Activated CD8-positive, alpha-beta memory T cell treated with anti-CD3 and anti-CD28 coated beads, Interleukin-2, amount 50 U/mL, for 24 hours (primary cell): Measurements from ENCODE around the gene NPAS3.

ENCODE experiments used
- DNase-seq: peaks from one replicate; pipeline ENCODE4 v3.0.0-alpha.2; 2020; ENCODE audit errors: extremely low read depth

NPAS3 gene

DNA sequence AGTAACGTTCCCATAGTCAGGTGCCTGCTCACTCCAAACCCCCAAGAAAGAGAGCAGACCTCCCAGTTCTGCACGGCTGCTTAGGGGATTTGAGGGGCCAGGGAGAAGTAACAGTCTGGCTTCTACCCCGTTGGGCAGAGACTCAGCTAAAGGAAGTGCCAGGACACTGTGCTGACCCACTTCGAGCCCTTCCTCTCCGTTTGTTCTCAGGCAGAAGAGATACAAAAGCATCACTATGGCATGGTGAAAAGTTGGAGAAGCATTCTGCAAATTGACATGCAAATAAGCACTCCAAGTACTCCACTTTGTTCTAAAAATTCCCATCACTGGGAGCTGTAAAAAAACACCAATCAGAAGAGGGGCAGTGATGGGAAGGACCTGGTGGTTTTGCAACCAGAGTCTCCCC, 773.1 kb downstream of the NPAS3 start:
- DNase-seq = no peak

GRCh38 chr14:33714527-33715226, 776.0 kb downstream of the NPAS3 start:
- DNase-seq = no peak

- DNase-seq = no peak
These were observed 776.5 kb downstream of the NPAS3 start for GRCh38 chr14:33715227-33715528.

GRCh38 chr14:33716921-33717320, 778.2 kb downstream of the NPAS3 start:
- no peak for DNase-seq

- no peak for DNase-seq
These were observed 779.2 kb downstream of the NPAS3 start for GRCh38 chr14:33717866-33718265.

GRCh38 chr14:33720284-33720787, 781.7 kb downstream of the NPAS3 start:
- DNase-seq = no peak

- no peak for DNase-seq
These were observed 788.0 kb downstream of the NPAS3 start for GRCh38 chr14:33726685-33727084.

GRCh38 chr14:33727606-33728005, 788.9 kb downstream of the NPAS3 start:
- DNase-seq = no peak

DNA sequence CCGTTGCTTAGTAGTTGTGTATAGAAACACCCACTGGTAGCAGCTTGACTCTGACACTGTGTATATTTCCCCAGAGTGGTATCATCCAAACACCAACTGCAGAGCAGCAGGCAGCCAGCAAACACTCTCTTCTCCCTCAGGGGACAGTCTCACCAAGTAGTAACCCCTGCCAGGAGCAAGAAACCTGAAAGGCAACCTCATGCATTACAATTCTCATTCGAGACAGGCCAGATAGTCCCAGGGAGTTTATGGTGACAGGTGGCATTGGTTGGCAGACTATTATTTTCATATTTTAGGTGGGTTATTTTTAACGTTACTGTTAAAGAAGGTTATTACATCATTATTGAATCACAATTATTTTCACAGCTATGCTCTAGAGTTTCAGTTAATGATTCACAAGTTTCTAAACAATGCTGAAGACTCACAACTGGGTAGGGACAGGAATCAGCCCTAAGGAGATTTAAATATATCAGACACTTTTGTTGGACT, 789.4 kb downstream of the NPAS3 start:
- no peak for DNase-seq

DNA sequence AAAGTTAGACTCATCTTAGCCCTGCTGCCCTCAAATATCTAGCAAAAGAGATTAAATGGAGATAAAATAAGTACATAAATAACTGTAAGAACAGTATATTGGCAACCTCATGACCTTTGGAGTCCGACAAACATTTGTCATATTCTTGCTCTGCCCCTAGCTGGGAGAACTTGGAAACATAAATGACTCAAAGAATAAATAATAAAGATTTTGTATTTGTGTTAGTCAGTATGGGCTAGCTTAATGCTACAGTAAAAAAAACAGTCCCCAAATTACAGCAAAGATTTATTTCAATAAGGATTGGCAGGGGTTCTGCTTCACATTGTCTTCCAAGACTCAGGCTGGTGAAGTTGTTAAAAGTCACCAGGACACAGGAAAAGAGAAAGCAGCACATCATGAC, 791.5 kb downstream of the NPAS3 start:
- DNase-seq = no peak

DNA sequence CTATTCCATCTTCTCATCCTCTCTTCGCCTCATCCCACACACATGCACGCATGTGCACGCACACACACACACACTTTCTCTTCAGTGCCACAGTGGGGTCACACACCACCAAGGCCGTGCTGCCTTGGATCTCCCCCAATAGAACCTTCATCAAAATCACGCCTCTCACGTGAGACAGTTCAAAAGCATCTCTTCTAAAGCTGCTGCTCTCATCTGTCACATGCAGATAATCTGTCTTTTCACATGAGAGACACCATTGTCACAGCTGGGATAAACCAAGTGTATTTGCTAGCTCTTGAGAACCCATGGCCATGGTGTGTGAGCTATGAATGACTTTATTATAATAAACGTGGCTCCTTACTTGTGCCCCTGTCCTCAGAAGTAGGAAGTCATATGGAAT, 793.5 kb downstream of the NPAS3 start:
- no peak for DNase-seq

- DNase-seq = no peak
These were observed 794.6 kb downstream of the NPAS3 start for GRCh38 chr14:33733310-33733709.

DNA sequence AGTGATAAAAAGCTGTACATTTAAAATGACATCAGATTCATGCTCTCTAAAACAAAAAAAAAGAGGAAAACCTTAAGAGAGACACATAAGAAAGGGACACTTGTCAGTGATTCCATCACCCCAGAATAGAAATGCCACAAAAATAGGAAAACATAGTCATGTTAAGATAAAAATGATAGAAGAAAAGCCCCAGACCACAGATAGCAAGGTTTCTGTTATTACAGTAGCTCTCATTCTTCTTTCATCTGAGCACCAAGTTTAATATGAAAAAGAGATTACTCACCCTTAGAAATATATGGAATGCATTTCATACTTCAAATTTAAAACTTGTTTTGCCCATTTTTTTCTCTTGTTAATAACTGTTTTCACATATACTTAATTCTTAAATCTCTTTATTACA, 795.0 kb downstream of the NPAS3 start:
- no peak for DNase-seq

- no peak for DNase-seq
These were observed 795.7 kb downstream of the NPAS3 start for GRCh38 chr14:33734387-33734786.

DNA sequence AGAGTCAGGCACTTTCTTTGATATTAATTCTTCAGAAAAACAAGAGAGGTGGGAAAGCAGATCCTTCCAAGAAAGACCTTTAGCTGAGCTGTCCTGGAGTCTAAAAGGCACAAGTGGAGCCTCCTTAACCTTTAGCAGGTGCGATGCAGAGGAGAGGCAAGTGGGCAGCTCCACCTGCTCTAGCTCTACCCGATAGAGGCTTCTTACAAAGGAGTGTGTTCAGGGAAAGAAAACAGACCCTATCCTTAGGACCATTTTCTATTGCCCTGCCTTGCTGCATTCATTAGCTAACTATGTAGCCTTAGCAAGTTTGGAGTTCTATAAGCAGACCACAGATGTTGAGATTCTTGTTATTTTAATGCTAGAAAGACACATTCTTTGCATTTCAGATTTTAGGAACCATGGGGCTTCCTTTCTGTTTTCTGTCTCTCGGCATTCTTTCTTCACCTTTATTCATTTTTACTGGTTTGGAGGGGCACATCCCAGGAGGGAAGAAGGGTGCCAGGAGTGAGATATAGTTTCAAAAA, 797.7 kb downstream of the NPAS3 start:
- DNase-seq = no peak

GRCh38 chr14:33736979-33737378, 798.3 kb downstream of the NPAS3 start:
- DNase-seq = no peak

DNA sequence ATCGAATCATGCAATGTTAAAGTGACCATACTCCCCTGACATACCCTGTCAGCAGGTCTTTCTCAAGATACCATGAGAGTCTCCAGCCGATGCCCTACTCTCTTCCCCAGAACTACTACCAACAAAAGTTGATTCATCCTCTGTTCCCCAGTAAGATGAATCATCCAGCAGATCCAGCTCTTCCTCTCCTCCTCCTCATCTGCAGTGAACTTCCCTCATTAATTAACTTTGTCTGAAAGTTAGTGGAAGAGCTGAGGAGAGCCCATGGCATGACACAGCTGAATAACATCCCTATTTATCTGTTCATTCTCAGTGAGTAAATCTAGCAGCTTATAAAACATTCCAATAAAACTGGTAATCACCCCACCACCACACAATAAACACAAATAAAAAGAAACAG, 798.8 kb downstream of the NPAS3 start:
- no peak for DNase-seq

DNA sequence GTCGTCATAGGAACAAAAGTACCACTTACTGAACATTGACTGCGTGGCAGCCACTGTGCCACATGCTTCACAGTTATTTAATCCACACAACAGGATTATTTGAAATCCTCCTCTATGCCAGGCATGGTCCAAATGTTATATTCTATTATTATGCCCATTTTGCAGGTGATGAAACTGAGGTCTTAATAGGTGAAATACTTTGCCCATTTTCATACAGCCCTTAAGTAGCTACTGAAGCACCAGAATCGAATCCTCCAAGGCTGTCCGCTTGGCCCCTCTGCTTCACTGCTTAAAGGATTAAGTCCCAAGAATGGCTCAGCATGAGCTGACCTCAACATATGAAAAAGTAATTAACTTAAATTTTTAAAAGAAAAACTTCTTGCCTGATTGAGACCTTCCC, 799.4 kb downstream of the NPAS3 start:
- DNase-seq = no peak

GRCh38 chr14:33738491-33738890, 799.8 kb downstream of the NPAS3 start:
- no peak for DNase-seq

GRCh38 chr14:33740531-33740930, 801.9 kb downstream of the NPAS3 start:
- DNase-seq = no peak

- no peak for DNase-seq
These were observed 803.5 kb downstream of the NPAS3 start for GRCh38 chr14:33742166-33742565.

DNA sequence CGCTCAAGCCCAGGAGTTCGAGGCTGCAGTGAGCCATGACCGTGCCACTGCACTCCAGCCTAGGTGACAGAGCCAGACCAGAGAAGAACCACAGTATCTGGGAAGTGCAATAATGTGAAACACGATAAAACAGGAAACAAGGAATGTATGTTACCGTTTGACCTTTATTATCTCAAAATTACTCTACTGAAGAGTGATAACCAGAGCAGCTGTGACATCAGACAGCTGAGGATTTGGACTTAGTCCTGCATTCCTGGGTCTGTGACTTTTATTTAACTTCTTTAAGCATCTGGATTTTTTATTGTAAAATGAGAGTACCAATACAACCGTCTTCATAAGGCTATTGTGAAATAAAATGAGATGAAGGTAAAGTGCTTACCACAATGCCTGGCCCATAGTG, 806.5 kb downstream of the NPAS3 start:
- no peak for DNase-seq

GRCh38 chr14:33747749-33748148, 809.1 kb downstream of the NPAS3 start:
- no peak for DNase-seq

DNA sequence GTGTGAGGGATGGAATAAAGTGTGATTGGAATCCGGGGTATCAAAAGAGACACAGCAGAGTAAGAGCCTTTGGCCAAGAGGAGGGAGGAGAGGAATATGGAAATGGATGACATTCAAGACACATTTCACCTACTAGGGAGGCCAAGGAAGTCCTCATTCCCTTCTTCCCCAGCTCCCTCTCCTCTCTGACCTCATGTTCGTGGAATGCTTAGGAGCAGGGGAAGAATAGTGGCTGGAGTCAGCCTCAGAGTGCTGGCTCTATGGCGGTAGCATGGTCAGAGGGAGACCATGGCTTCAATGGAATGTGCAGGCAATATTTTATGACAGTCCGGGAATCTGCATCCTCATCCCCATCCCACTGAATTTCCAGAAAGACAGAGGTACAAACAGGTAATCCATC, 815.6 kb downstream of the NPAS3 start:
- DNase-seq = no peak
